Measurements from ENCODE around the gene CAPN15. TPM values are rescaled to one million over a fixed set of nuclear protein-coding genes. Genes with fewer than 3 reads are reported as not detected.

CAPN15 gene
- total RNA-seq, 1 donor from 2014 or later, result 60.3 TPM

Small RNA genes lying within 50 kb of the gene (microRNA-seq; reads per million reads assigned to microRNA genes)
- 29.0 reads per million, percentile 41 among the genes with 10 or more reads in this experiment for gene MIR3176
- gene MIR5587, result 10.1 reads per million, percentile 18 among the genes with 10 or more reads in this experiment

Other genes starting within 250 kb of the CAPN15 start
- 2.0 and 3.0 TPM in 2 replicates for gene ARHGDIG, start 247.1 kb upstream of the CAPN15 start, total RNA-seq
- 1.4 and 2.1 TPM in 2 replicates for gene PDIA2, start 244.5 kb upstream of the CAPN15 start, total RNA-seq
- gene AXIN1, start 175.0 kb upstream of the CAPN15 start, total RNA-seq, result 36.4 and 38.2 TPM in 2 replicates
- gene MRPL28, start 157.2 kb upstream of the CAPN15 start, total RNA-seq, result 80.4 and 84.6 TPM in 2 replicates
- gene PGAP6, start 145.7 kb upstream of the CAPN15 start, total RNA-seq, result 56.4 and 62.0 TPM in 2 replicates
- 233 and 254 TPM in 2 replicates for gene NME4, start 130.5 kb upstream of the CAPN15 start, total RNA-seq
- gene DECR2, start 125.8 kb upstream of the CAPN15 start, total RNA-seq, result 22.4 and 25.7 TPM in 2 replicates
- 70.5 and 72.2 TPM in 2 replicates for gene RAB11FIP3, start 102.1 kb upstream of the CAPN15 start, total RNA-seq
- not detected in 2 replicates for gene PRR35, start 32.7 kb downstream of the CAPN15 start, total RNA-seq
- 0.84 and 0.86 TPM in 2 replicates for gene NHLRC4, start 39.3 kb downstream of the CAPN15 start, total RNA-seq
- 84.9 and 91.7 TPM in 2 replicates for gene PIGQ, start 42.3 kb downstream of the CAPN15 start, total RNA-seq
- gene RAB40C, start 62.4 kb downstream of the CAPN15 start, total RNA-seq, result 30.9 and 31.6 TPM in 2 replicates
- 8.1 and 8.5 TPM in 2 replicates for gene WFIKKN1, start 103.3 kb downstream of the CAPN15 start, total RNA-seq
- gene METTL26, start 108.6 kb downstream of the CAPN15 start, total RNA-seq, result 73.4 and 75.3 TPM in 2 replicates
- gene MCRIP2, start 114.1 kb downstream of the CAPN15 start, total RNA-seq, result 16.2 and 17.6 TPM in 2 replicates
- gene WDR90, start 121.7 kb downstream of the CAPN15 start, total RNA-seq, result 95.8 and 97.0 TPM in 2 replicates
- 171 and 189 TPM in 2 replicates for gene RHOT2, start 140.4 kb downstream of the CAPN15 start, total RNA-seq
- gene RHBDL1, start 148.0 kb downstream of the CAPN15 start, total RNA-seq, result 3.0 and 3.1 TPM in 2 replicates
- 81.5 and 99.3 TPM in 2 replicates for gene STUB1, start 152.7 kb downstream of the CAPN15 start, total RNA-seq
- gene JMJD8, start 156.6 kb downstream of the CAPN15 start, total RNA-seq, result 60.8 and 64.5 TPM in 2 replicates
- gene WDR24, start 162.7 kb downstream of the CAPN15 start, total RNA-seq, result 16.6 and 20.7 TPM in 2 replicates
- gene FBXL16, start 178.1 kb downstream of the CAPN15 start, total RNA-seq, result 2.5 and 3.0 TPM in 2 replicates
- 210 and 224 TPM in 2 replicates for gene METRN, start 187.4 kb downstream of the CAPN15 start, total RNA-seq
- 51.1 and 52.7 TPM in 2 replicates for gene ANTKMT, start 193.4 kb downstream of the CAPN15 start, total RNA-seq
- gene CCDC78, start 198.7 kb downstream of the CAPN15 start, total RNA-seq, result 7.0 and 7.2 TPM in 2 replicates
- gene HAGHL, start 199.4 kb downstream of the CAPN15 start, total RNA-seq, result 15.0 and 15.4 TPM in 2 replicates
- gene CIAO3, start 213.3 kb downstream of the CAPN15 start, total RNA-seq, result 42.1 and 45.9 TPM in 2 replicates
- not detected in 2 replicates for gene MSLN, start 233.0 kb downstream of the CAPN15 start, total RNA-seq

Data from neural crest cell (in vitro differentiated cells).